K562 (cell line): ENCODE measurements around the gene BMPR2. TPM values are rescaled to one million over a fixed set of nuclear protein-coding genes. Genes with fewer than 3 reads are reported as not detected.

Experiments
- ATF7 ChIP-seq: fragments of 450-650 bp; IDR thresholded peaks from 2 replicates; pipeline ENCODE4 v1.7.1; 2014; ENCODE audit warnings: mild to moderate bottlenecking, moderate library complexity
- CREB3L1 ChIP-seq: fragments of 450-650 bp; IDR thresholded peaks from 2 replicates; pipeline ENCODE4 v1.6.1; 2014; ENCODE audit warnings: low read depth, mild to moderate bottlenecking, moderate library complexity, borderline replicate concordance
- FOXK2 ChIP-seq, 2 experiments: fragments of 450-650 bp; IDR thresholded peaks in 1 of 2; conservative IDR thresholded peaks in 1 of 2; 2 replicates each; pipeline ENCODE4 v1.6.1; 2016; ENCODE audit warnings: low read depth in 2 of 2, mild to moderate bottlenecking in 1 of 2
- GTF2A2 ChIP-seq: IDR thresholded peaks from 2 replicates; pipeline ENCODE4 v1.6.1; 2016; ENCODE audit warnings: mild to moderate bottlenecking, missing genetic modification characterization, missing compliant biosample characterization
- HMGXB4 ChIP-seq: sonication (generic); formaldehyde crosslinking; IDR thresholded peaks from 2 replicates; pipeline ENCODE4 v1.8.1; 2023; ENCODE audit warnings: mild to moderate bottlenecking, missing genetic modification reagents
- KLF16 ChIP-seq: IDR thresholded peaks from 2 replicates; pipeline ENCODE4 v1.6.1; 2016; ENCODE audit warnings: antibody characterized with exemption
- NCOR1 ChIP-seq: fragments of 450-650 bp; IDR thresholded peaks from 2 replicates; pipeline ENCODE4 v1.6.1; 2016; ENCODE audit warnings: mild to moderate bottlenecking, moderate library complexity
- PBX2 ChIP-seq, 2 experiments: IDR thresholded peaks in 1 of 2; conservative IDR thresholded peaks in 1 of 2; 2 replicates each; pipeline ENCODE4 v1.6.1; 2016; ENCODE audit warnings: low read depth in 2 of 2, mild to moderate bottlenecking in 1 of 2, missing compliant biosample characterization in 1 of 2, missing genetic modification characterization in 1 of 2, moderate library complexity in 1 of 2
- POLR2AphosphoS2 ChIP-seq: IDR thresholded peaks from 2 replicates; pipeline ENCODE4 v1.6.1; 2012; ENCODE audit warnings: low read length, improper control_type of control experiment
- SIRT6 ChIP-seq: IDR thresholded peaks from one replicate; pipeline ENCODE4 v1.6.1; 2012; ENCODE audit warnings: low read depth, mild to moderate bottlenecking, control low read depth, inconsistent platforms, low read length, moderate library complexity
- SMAD4 ChIP-seq: fragments of 250-450 bp; sonication (Bioruptor Pico); conservative IDR thresholded peaks from 2 replicates; pipeline ENCODE4 v1.8.0; 2021; ENCODE audit warnings: inconsistent platforms, mild to moderate bottlenecking, moderate library complexity
- SMARCA5 ChIP-seq: fragments of 450-650 bp; IDR thresholded peaks from 2 replicates; pipeline ENCODE4 v1.6.1; 2016
- TARDBP ChIP-seq: fragments of 450-650 bp; IDR thresholded peaks from 2 replicates; pipeline ENCODE4 v1.6.1; 2016
- ZBTB33 ChIP-seq: sonication (generic); formaldehyde crosslinking; IDR thresholded peaks from 2 replicates; pipeline ENCODE4 v1.8.1; 2023; ENCODE audit warnings: mild to moderate bottlenecking, missing genetic modification reagents
- ZBTB34 ChIP-seq: fragments of 250-450 bp; sonication (Bioruptor Pico); IDR thresholded peaks from 2 replicates; pipeline ENCODE4 v1.8.0; 2021; ENCODE audit warnings: mild to moderate bottlenecking, moderate library complexity
- ZNF696 ChIP-seq: fragments of 250-450 bp; sonication (Bioruptor Pico); conservative IDR thresholded peaks from 2 replicates; pipeline ENCODE4 v1.4.0; 2020; ENCODE audit warnings: mild to moderate bottlenecking, moderate library complexity
- ZNF75A ChIP-seq: fragments of 450-650 bp; formaldehyde crosslinking; IDR thresholded peaks from 2 replicates; pipeline ENCODE4 v1.4.0; 2020; ENCODE audit warnings: mild to moderate bottlenecking
- polyA plus RNA-seq, 8 experiments: library from polyadenylated mRNA; depleted of rRNA in 4 of 8; stranded (reverse) in 5 of 8; unstranded in 3 of 8; fragments of >200 nt; fragmentation: Nextera tagmentation in 2 of 8; fragmentation: Illumina TruSeq in 1 of 8; extraction: Ambion mirVana in 2 of 8; extraction: Trizol in 1 of 8; gene quantifications; 2 replicates each; pipeline versions ENCODE4 v1.2.1 to v1.2.3, GENCODE V29; 2011 to 2014; ENCODE audit warnings: inconsistent platforms in 1 of 8, missing spikeins in 1 of 8
- total RNA-seq, 7 experiments: library from RNA; depleted of rRNA in 6 of 7; stranded (reverse); fragments of >200 nt in 6 of 7; fragmentation: Illumina TruSeq in 2 of 7; extraction: Trizol in 2 of 7; gene quantifications; 2 replicates each; pipeline versions ENCODE4 v1.2.1 to v1.2.3, GENCODE V29; 2011 to 2021; ENCODE audit warnings: low replicate concordance in 1 of 7

Gene BMPR2
- total and polyA plus RNA-seq, 9 of the 15 experiments (the other 6 are each of a cell fraction or from before 2014, with no cell fraction given), result 0.73 to 5.0 (median 3.3) TPM

GRCh38 chr2:202375609-202376408 is at the start of gene BMPR2 (continued):
- TF ChIP-seq PBX2 (CRISPR knock-in tag; IDR thresholded peaks at IDR 0.05; ENCODE audit: low read depth) (no peak), PBX2 (tag; conservative IDR thresholded peaks at IDR 0.05; ENCODE audit: low read depth) (no peak), SIRT6 (no peak), ZBTB34 (CRISPR knock-in tag) (no peak), ZNF696 (no peak), FOXK2 (conservative IDR thresholded peaks at IDR 0.05 in 1 of 2, IDR thresholded peaks at IDR 0.05 in 1 of 2; ENCODE audit: low read depth in 2 of 2) (no peak), TARDBP (no peak), CREB3L1 (0 out of 2 replicates have a peak, but pooled peaks have one; percentile 15), GTF2A2 (no peak), ZBTB33 (no peak; the same call in 1 of the 2 replicates), NCOR1 (peak; percentile 40; the same call in 1 of the 2 replicates), ATF7 (peak; percentile 30; the same call in 1 of the 2 replicates), POLR2AphosphoS2 (no peak), ZNF75A (CRISPR knock-in tag) (no peak), KLF16 (0 out of 2 replicates have a peak, but pooled peaks have one; percentile 6), SMAD4 (peak; percentile 95), HMGXB4 (CRISPR knock-in tag) (no peak), SMARCA5 (no peak)
